GM21786 (cell line): ENCODE results near the gene SLC45A2.
"Not testable (repeated sequence)": the region's sequence is repeated elsewhere in the genome, so short reads cannot be mapped to it uniquely, and the experiment has no call there.

Source experiments
- ATAC-seq: cut with Tn5 transposase; IDR thresholded peaks from one replicate; pipeline ENCODE4 v1.9.1; 2021; ENCODE audit not compliant: unreplicated experiment

The SLC45A2 gene

DNA sequence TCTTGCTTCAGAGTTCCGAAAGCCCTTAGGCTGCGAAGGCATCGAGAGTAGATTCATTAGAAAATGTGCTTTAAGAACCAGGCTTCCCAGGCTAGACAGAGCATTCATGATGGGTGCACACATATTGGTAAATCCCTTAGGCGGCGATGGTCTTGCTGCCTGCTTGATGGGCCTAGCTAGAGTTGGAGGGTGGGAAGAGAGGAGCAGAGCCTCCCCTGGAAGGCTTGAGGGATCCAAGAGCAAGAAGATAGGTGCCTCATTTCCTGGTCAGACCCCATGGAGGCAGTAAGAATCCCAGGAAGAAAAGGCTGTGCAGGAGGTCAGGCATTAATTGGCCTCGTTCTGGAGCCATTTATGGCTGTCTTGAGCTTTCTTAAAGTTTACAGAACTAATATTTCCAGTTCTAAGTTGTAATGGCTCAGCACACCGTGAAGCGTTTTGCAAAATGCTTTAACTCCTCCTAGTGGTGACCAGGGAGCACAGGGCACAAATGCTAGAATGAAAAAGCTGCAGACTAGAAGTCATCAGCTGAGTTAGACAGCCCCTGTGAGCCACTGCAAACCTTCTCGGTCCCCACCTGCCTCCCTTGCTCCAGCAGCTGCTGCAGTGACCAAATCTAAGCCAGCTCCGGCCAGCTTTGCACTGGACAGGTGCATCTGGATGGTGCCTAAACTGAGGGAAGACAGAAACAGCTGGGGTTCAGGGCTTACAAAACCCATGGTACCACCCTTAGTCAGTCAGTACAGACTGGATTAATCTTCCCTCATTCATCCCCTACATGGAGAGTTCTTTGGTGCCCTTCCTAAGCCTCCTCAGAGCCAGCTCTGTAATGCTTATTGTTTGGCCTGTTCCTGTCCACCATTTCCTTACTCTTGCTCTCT, 14.7 kb downstream of the SLC45A2 start:
- peak; percentile 82 for ATAC-seq

GRCh38 chr5:33968211-33969005, 16.1 kb downstream of the SLC45A2 start:
- ATAC-seq = no peak

GRCh38 chr5:33966805-33967204, 17.7 kb downstream of the SLC45A2 start:
- ATAC-seq = no peak

DNA sequence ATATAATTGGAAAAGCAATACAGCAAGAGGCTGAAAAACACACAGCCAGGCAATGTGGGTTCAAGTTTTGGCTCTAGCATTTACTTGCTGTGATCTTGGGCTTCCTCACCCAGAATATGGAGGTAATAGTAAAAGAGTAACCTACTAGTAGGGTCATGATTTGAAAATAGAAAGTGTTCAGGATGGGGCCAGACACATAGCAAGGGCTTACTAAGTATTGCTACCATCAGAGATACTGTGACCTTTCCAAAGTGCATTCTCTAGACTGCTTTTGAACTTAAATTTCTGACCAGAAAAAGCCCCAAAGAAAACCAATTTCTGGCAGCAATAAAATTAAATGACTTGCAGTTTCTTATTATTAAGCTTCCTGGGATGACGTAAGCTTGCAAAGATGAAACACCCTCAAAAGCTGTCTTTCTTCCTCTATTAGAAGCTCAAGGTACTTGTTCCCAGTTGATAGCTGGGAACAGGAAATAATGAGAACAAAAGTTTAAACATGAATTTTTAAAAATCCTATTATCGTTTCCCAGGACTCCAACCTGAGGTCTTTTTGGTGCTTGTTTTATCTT, 20.3 kb downstream of the SLC45A2 start:
- no peak for ATAC-seq

GRCh38 chr5:33958176-33958575, 26.3 kb downstream of the SLC45A2 start:
- no peak for ATAC-seq

DNA sequence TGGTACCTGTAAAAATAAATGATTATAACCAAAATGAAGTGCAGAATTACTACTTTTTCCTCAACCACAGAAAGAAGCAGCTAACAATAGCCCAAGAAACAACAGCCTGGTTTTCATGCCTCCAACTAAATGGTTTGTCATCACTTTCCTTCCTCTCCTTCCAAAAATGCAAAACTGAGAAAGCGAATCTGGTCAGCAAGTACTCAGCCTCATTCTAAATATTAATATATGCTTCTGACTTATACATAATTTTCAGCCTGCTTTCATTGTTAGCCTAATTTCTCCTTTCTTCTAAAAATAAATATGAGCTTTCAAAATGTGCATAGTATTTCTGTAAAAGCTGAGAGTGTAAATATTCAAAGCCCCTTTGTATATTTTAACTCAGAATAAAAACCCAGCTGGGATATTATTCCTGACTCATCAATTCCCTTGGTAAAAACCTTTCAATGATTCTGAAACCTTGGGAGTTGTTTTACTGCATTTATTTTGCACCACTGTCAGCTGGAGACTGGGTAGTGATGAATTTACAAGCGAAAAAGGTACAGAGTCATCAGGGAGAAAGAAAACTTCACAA, 26.8 kb downstream of the SLC45A2 start:
- no peak for ATAC-seq

DNA sequence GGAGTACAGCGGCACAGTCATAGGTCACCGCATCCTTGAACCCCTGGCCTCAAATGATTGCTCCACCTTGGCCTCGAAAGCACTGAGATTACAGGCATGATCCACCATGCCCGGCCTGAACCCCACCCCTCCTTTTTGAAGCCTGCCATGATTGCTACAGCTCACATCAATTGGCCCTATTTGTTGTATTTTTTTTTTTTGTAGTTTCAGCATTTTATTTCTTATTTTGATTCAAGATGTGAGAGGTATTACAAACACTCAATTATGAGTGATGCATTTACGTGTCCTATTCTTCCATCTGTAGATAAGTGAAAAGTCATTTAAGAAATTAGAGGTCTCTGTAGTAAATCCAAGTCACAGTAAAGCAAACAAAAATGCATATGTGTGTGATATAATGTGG, 32.3 kb downstream of the SLC45A2 start:
- ATAC-seq = not testable (repeated sequence)

GRCh38 chr5:33944543-33945132, 39.9 kb downstream of the SLC45A2 start:
- ATAC-seq = no peak

DNA sequence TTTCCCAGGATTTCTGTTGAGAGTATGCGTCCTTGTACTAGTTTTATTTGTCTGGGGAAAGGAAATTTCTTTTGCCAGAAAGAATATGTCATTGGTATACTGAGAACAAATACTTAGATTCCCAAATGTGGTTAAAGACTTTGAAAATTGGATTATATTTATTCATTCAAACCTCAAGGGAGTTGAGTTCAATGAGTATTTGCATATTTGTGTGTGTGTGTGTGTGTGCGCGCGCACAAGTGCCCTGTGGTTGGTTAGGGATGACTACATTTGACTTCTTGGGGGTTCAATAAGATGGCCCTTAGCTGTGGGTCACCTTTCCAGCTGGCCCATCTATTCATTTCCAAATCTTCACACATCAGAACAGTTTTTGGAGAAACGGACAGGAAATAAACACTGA, 43.4 kb downstream of the SLC45A2 start:
- no peak for ATAC-seq

DNA sequence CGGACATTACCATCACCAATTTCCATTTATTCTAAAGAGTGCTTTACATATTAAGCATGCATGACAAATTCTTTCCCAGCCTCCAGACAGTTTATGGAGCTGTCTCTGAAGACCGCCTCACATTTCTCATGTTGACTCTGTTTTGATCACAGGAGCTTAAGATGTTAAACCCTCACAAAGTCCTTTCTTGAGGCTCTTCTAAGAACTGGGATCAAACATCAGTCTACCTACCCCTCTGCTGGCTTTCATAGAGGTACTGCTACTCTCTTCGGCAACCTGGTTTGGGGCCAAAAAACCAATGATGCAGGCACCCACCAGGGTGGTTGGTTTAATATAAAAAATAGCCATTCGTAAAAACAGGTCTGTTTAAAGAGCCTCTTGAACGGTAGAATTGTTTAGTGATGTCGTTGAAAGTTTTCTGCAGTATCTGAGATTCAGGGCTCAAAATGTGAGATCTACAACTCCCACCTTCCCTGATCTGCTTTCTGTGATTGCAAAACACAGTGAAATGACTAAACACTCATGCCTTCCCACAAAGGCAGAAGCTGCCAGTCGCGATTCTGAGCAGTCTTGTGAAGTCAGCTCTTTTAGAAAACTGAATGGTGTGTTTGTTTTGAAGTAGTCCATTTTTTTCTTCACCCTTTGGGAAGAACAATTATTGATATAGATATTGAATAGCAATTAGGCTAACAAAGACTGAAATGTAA, 44.8 kb downstream of the SLC45A2 start:
- ATAC-seq = no peak

DNA sequence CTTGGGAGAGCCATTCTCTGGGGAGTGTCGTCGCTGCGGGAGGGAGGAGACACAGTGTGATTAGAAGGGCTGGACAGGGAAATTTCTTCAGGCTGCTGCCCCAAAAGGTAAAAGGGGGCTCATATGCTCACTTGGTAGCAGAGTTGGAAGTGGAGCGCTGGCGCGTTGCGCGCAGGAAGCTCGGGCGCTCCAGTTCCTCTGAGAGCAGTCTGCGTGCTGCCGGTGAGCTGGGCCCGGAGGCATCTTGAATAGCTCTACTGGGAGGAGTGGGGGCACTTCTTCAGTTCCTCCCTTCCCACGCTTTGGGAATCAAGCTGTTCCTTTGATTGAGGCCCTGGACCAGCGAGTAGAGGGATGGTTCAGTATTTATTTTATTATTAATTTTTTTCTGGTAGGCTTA, 45.6 kb downstream of the SLC45A2 start:
- no peak for ATAC-seq

GRCh38 chr5:33938507-33938796, 46.0 kb downstream of the SLC45A2 start:
- no peak for ATAC-seq

DNA sequence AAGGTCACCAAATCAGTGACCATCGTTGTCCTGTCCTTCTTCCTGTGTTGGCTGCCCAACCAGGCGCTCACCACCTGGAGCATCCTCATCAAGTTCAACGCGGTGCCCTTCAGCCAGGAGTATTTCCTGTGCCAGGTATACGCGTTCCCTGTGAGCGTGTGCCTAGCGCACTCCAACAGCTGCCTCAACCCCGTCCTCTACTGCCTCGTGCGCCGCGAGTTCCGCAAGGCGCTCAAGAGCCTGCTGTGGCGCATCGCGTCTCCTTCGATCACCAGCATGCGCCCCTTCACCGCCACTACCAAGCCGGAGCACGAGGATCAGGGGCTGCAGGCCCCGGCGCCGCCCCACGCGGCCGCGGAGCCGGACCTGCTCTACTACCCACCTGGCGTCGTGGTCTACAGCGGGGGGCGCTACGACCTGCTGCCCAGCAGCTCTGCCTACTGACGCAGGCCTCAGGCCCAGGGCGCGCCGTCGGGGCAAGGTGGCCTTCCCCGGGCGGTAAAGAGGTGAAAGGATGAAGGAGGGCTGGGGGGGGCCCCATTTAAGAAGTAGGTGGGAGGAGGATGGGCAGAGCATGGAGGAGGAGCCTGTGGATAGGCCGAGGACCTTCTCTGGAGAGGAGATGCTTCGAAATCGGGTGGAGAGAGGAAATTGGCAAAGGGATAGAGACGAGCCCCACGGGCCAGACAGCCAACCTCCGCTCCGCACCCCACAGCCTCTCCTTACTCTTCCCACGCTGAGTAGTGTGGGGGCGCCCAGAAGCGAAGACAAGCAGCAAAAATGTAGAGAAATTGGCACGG, 46.6 kb downstream of the SLC45A2 start:
- no peak for ATAC-seq

DNA sequence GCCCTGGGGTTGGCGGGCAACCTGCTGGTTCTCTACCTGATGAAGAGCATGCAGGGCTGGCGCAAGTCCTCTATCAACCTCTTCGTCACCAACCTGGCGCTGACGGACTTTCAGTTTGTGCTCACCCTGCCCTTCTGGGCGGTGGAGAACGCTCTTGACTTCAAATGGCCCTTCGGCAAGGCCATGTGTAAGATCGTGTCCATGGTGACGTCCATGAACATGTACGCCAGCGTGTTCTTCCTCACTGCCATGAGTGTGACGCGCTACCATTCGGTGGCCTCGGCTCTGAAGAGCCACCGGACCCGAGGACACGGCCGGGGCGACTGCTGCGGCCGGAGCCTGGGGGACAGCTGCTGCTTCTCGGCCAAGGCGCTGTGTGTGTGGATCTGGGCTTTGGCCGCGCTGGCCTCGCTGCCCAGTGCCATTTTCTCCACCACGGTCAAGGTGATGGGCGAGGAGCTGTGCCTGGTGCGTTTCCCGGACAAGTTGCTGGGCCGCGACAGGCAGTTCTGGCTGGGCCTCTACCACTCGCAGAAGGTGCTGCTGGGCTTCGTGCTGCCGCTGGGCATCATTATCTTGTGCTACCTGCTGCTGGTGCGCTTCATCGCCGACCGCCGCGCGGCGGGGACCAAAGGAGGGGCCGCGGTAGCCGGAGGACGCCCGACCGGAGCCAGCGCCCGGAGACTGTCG, 47.3 kb downstream of the SLC45A2 start:
- no peak for ATAC-seq

GRCh38 chr5:33936381-33937016, 48.0 kb downstream of the SLC45A2 start, which contains the start of gene RXFP3:
Gene RXFP3 (plus strand): TSS chr5:33936386. CDS start chr5:33936741, 355 bp downstream.
- no peak for ATAC-seq

DNA sequence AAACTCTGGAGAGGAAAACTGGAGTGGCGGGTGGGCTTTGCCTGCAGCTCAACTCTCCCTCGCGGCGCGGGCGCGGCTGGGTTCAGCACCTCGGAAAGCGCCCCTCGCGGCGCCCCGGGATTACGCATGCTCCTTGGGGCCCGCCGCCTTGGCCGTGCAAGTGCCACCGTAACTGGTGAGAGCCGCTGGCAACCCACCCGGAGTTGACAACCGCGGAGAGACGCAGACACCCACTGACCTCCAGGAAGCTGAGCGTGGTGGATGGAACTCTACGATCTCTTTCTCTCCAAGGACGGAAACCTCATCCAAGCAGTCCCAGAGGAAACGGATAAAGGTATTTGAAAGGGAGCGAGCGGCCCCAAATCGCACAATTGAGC, 48.5 kb downstream of the SLC45A2 start:
- ATAC-seq = peak; percentile 33

GRCh38 chr5:33934176-33934575, 50.3 kb downstream of the SLC45A2 start:
- ATAC-seq = peak; percentile 11

DNA sequence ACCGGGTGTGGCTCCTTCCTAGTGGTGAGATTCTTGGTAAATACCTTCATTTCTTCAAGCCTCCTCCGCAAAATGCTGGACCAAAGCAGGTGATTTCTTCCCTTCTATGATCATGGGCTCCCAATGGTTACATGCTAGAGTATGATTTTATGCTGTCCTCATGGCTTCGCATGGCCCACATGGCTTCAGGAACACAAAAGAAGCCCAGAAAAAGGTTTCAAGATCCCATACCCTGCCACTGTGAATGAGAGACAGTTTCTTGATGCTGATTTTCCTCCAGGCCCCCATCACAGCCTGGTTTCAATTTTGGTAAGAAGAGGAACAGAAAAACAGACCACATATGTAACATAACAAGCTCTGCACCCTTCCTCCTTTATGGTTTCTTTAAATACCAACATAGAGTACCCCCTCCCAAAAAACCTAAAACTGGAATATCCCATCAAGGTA, 50.7 kb downstream of the SLC45A2 start:
- ATAC-seq = peak; percentile 83

DNA sequence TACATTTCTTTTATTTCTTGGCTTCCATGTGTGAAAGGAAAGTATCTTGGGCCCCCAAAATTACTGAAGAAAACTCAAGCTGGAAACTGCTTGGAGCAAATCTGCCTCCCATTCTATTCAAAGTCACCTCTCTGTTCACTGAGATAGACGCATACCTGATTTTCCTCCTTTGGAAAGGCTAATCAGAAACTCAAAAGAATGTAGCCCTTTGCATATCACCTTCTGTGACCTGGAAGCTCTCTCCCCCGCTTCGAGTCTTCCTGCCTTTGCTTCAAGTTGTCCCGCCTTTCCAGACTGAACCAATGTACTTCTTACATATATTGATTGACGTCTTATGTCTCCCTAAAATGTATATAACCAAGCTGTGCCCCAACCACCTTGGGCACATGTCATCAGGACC, 53.4 kb downstream of the SLC45A2 start:
- no peak for ATAC-seq
